GM19238 (cell line): ENCODE data around the gene FAM53A.
"Not testable (repeated sequence)": the region's sequence is repeated elsewhere in the genome, so short reads cannot be mapped to it uniquely, and the experiment has no call there.

Experiments
- DNase-seq: peaks from one replicate; pipeline ENCODE4 v3.0.0; 2011; ENCODE audit warnings: low spot score; ENCODE audit not compliant: insufficient read length

The FAM53A gene

DNA sequence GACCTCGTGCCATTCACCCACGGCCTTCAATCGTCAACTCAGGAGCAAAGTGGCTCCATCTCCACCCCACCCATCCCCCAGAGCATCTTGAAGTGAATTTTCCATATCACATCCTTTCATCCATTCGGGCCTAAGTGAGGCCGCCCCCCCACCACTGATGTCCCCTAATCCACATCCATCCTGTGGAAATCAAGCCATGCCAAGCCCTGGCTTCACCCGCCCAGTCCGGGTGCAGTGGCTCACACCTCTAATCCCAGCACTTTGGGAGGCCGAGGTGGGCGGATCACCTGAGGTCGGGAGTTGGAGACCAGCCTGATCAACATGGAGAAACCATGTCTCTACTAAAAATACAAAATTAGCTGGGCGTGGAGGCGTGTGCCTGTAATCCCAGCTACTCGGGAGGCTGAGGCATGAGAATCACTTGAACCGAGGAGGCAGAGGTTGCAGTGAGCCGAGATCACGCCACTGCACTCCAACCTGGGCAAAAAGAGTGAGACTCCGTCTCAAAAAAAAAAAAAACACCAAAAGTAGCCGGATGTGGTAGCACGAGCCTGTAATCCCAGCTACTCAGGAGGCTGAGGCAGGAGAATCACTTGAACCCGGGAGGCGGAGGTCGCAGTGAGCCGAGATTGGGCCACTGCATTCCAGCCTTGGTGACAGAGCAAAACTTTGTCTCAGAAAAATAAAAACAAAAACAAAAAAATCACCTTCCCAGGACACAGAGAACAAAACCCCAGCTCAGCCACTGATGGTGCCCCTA, 76.5 kb downstream of the FAM53A start:
- not testable (repeated sequence) for DNase-seq

DNA sequence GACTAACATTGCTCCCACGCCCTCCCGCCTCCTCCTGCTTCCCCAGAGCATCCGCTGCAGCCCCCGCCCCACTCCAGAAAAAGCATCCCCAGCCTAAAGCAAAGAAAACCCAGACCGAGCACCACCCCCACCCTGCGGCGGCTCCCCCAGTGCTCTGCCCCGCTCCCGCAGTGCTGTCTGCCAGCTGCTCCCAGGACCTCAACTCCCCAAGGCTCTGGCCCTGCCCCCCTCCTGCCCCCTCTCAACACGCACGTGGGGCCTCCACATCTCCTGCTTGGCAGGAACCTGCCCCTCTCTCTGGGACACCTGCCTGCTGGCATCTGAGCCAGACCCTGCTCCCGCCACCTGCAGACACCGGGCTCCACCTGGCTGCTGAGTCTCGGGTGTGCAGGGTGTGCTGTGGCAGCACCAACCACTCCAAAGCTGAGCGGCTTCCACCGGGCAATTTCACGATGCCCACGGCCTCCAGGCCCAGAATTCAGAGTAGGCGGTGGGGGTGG, 79.4 kb downstream of the FAM53A start:
- no peak for DNase-seq

DNA sequence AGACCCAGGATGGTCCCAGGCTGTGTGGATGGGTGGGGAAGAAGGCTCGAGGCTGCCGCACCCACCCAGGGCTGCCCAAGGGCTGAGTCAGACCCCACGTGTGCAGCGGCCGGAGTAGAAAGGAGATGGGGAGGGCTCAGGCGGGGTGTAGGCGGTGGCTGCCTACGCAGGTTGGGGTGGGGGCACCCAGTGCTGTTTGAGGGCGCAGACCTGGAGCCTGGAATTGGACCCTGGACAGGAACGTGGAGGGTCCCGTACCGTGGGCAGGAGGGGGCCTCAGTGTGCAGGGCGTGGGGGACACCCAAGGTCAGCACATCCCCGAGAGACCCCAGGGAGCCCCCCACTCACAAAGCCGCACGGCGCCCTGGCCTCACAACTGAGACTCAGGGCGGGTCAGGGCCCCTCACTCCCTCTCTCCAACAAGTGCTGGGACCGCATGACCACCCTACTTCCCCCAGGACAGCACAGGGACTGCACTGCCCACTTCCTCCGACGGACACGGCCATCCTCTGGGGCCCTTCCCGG, 79.9 kb downstream of the FAM53A start:
- no peak for DNase-seq

DNA sequence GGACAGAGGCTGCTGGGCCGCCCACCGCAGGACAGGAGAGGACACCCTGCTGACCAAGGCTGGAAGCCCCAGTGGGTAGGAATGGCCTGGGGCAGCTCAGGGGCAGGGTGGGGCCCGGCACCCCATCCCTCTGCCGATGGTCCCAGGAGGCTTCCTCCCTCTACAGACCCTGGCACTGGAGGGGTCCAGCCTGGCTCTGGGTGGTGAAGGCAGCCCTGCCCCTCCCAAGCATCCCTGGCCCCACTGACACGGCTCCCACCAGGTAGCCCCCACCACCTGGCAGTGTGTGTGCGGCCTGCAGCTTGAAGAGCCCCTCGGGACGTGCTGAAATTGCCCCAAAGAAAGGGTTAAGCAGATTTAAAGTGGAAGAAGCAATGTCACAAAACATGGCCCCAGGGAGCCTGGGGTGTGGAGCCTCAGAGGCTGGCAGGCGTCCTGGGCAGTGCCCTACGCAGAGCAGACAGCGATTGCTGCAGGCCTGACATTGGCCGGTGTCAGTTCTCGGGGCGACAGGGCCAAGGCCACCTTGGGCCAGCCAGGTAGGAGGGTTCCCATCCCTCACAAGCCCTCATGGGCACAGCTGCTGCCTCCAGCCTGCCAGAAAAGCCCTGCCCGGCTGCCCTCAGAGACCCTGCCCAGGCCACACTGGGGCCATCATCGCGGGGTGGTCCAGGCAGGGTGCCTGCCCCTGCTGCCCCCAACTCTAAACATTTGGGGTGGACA, 80.5 kb downstream of the FAM53A start:
- DNase-seq, result no peak

DNA sequence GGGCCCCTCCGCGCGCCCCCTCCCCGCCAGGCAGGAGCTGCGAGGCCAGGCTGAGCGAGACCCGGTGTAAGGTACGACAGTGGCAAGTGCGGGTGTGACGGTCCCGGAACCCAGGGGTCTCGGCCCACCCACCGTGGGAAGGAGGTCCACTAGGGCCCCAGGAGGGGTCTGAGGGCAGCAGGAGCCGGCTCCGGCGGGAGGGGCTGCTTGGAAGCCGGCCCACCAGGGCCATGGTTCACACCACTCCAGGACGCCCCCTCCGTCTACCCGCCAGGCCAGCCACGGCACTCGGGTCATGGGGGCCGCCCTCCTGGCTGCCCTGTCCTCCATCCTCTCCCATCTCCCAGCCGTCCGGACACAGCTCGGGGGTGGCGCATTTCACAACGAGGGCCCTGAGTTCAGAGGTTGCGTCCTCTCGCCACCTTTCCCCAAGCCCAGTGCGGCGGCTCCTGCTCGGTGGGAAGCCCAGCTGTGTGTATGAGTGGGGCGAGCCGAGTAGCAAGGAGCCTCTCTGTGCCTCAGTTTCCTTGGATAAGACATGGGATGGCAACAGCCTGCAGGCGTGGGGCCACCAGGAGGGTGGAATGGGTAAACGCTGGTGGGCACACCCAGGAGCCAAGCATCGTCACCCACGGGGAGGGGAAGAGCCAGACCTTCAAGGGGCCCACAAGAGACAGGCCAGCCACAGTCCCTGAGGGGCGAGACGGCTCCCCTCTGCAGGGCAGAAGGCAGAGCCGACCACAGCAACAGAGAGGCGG, 81.3 kb downstream of the FAM53A start:
- no peak for DNase-seq

DNA sequence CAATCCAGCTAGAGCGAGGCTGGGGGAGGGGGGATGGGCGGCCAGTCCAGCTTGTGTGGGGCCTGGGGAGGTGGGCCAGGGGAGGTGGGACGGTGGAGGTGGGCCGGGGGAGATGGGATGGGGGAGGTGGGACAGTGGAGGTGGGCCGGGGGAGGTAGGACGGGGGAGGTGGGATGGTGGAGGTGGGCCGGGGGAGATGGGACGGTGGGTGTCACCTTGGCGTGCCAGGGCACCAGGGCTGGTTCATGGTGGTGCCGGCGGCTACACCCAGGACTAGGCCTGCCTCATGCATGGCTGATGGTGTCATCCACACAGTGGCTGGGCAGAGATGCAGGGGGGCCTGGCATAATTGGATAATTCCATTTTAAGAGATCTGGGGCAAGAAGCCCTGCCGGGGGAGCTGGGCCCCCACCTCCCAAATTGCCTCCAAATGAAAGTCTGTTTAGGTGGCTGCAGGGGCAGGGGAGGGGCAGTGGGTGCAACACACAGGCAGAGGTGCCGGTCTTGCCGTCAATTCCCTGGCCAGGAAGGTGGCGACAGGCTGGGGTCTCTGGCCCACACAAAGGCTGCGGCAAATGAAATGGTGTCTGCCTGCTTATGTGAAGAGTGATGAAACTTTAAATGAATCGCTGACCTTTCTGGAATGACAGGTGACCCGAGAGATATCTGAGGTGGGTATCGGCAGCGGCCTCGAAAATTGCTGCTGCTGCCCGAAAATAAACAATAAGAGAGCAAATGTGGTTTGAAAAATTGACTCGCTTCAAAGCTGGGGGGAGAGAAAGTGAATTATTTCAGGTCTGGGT, 82.1 kb downstream of the FAM53A start:
- DNase-seq, result no peak

DNA sequence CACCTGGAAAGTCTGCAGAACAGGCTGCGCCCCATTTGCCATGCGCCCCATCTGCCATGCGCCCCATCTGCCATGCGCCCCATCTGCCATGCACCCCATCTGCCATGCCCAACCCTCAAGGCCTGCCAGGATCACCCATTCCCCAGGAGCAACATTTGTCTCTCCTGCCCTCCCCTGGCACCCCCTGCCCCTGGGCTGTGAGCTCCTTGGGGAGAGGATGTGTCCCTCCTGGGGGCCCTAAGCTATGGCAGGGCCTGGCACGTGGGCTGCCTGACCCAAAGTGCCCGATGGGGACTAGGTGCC, 82.6 kb downstream of the FAM53A start:
- DNase-seq, result no peak

DNA sequence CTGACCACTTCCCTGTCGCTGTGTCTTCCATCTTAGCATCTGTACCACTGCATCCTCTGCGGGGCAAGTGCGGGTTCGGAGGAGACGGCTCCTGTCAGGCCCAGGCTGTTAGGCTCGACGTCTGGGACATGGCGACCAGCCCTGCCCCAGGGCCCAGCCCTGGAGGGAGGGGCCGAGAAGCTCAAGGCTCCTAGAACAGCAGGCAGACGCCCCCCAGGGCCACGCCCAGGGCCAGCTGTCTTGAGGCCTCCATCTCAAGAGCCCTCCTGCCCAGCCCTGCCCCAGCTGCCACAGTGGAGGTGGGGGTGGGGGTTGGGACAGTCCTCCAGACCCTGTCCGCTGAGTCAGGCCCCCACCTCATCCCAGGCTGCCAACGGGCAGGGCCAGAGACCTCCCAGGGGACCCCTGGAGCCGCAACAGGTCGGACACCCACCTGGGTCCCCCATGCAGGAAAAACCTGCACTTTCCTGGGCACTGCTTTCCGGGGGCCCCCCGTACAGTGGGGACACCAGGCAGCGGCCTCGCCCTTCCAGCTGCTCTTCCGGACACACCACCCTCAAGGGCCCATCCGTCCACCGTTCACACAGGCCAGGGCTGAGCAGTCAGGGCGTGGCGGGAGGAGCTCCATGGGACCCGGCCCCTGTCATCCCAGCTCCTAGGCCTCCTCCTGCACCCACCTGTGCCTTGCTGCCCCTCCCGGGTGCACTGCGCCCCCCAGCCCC, 83.1 kb downstream of the FAM53A start:
- no peak for DNase-seq

DNA sequence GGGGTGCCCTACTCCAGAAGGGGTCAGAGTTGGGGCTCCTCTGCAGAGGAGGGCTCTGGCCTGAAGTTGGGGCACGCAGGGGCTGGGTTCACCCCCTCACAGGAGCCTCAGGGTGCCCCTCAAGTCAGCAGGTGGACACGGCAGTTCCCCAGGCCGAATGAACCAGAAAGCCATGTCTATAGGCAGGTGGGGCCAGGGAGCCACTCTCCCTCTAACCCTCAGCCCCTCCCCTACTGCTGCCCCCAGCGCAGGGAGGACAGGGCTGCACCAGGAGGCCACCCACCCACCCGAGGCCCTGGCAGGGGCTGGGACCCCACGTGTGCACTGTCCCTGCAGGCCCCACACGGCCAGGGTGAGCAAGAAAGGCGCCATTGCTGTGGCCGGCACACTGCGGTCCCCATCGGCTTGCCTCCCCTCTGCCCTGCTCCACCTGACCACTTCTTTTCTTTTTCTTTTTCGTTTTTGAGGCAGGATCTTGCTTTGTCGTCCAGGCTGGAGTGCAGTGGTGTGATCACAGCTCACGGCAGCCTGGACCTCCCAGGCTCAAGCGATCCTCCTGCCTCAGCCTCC, 83.8 kb downstream of the FAM53A start:
- no peak for DNase-seq

DNA sequence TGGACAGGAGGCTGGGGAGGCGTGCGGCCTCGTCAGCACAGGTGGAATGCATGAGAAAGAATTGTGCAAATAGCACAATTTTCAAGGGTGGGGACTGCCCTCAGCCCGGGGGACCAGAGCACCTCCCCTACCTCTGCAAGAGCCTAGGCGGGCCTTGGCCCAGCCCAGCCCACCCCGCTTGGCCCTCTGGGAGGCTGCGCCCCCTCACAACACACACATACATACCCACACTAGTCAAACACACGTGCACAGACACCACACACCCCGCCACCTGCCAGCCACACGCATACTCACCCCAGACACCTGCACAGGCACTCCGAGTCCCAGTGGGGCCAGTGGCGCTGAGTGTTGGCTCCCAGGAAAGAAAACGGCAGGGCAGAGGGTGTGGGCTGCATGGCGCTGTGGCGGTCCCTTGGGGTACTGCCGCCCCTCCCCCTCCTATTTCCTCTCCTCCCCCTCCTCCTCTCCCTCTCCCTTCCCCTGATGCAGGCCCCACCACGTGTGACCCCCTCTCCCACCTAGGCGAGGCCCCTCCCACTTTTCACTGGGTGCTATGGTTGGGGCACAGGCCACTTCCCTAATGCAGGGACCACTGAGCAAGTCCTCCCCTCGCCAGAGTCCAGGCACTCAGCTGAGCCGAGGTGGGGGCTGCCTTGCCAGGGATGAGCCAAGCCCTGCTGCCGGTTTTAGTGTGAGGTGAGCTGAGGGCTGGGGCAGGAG, 84.5 kb downstream of the FAM53A start:
- no peak for DNase-seq

DNA sequence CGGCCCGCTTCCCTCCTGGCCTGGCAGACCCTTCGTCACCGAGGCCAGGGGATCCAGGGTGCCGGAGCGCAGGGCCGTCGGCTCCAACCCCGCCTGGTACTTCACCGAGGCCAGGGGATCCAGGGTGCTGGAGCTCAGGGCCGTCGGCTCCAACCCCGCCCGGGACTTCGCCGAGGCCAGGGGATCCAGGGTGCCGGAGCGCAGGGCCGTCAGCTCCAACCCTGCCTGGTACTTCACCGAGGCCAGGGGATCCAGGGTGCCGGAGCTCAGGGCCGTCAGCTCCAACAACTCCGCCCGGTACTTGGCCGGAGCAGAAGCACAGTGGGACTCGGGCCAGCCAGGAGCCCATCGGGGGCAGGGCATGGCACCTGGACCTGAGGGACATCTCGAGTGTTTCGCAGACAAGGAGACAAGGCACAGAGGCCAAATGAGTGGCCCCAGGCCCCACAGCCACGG, 85.1 kb downstream of the FAM53A start:
- DNase-seq, result no peak

DNA sequence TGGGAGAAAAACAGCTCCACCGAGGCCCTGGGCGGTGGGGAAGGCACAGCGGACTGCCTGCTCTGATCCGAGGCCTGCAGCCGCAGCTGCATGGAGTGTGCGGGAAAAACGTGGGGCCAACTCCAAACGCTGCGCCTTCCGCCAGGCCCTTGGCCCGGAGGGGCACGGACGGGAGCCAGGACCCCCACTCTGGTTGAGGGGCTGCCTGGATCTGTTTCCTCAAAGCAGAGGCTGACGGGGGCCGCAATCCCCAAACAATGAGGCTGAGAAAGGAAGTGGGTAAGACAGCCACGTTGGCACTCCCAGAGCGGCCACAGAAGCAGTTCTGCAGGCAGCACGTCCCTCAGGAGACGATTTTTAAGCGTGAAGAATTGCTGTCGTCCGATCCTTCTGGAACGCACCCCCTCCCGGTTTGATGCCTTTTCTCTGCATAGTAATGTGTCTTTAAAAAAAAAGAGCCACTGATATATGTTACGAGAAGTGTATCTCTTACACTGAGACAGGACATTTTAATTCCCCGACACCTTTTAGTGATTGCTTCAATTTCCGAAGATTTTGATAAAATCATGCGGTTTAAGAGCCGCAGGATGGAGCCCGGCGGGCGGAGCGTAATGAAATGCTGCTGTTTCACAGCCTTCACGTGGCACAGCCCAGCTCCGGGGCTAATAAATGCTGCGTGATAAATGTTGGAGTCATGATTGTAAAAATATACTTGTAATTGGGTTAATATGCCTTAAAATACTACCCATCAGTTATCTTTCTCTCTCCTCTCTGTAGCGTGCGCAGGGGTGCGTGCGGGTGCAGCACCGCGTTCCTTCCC, 85.7 kb downstream of the FAM53A start:
- no peak for DNase-seq

DNA sequence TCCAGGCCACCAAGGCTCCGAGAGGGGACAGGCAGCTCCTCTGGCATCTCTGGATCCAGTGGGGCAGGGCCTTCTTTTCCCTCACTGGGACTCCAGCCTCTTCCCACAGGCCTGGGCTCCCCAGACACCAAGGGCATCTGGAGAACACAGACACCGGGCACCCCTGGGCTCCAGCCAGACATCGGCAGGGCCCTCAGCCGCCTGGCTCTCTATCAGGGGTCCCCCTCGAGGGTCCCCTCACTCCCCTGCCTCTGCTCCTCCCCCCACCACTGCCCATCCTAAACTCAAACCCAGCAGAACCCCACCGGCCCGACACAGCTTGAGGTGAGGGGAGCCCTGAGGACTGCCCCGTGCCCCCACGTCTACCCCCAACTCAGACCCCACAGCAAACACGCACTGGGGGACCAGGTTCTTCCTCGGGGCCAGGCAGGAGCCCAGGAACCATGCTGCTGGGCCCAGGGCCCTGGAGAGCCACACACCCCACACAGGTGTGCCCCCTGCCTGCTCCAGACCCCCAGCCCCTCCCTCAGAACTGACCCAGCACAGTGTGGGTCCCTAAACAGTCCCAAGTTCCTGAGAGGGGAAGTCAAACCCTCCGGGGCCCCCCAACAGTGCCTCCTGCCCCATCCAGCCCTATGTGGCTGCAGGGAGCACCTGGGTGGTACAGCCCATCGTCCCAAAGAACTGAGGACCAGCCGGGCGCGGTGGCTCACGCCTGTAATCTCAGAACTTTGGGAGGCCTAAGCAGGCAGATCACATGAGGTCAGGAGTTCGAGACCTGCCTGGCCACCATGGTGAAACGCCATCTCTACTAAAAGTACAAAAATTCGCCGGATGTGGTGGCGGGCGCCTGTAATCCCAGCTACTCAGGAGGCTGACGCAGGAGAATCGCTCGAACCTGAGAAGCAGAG, 86.8 kb downstream of the FAM53A start:
- no peak for DNase-seq

DNA sequence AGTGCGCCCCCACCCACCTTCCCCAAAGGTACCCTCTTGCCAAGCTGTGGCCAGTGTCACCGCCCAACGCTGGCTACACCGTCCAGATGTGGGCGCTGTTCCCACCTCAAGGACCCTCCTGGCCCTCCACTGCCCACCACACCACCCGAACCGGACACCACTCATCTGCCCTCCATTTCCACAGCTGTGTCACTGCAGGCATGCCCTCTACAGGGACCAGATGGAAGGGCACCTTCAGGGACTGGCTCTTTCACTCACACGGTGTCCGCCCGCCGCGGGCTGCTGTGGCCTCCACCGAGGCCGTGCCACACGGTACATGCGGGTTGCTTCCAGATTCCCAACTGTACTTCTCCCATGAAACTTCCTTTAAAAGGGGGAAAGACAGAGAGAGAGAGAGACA, 87.7 kb downstream of the FAM53A start:
- no peak for DNase-seq

DNA sequence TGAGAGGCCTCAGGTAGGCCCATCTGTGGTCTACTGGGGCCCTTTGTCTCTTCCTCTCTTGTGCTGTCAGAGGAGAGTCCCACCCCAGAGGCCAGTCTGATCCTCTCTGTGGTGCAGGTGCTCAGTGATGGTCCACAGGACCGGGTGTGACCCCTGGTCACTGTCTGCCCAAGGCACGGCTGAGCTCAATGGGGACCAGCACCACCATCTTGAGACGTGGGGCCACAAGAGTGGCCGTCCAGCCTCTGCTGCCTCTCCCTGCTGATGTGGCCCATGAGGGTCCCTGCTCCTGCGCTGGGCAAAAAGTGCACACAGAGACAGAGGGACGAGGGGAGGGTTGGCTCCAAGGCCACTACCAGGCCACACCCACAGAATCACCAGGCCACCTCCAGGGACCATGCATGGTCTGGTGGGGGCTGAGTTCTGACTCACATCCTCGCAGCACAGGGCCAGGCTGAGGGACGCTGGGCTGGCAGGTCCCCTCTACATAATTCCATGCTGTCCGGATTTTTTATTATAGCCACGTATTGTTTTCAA, 88.3 kb downstream of the FAM53A start:
- DNase-seq, result no peak

DNA sequence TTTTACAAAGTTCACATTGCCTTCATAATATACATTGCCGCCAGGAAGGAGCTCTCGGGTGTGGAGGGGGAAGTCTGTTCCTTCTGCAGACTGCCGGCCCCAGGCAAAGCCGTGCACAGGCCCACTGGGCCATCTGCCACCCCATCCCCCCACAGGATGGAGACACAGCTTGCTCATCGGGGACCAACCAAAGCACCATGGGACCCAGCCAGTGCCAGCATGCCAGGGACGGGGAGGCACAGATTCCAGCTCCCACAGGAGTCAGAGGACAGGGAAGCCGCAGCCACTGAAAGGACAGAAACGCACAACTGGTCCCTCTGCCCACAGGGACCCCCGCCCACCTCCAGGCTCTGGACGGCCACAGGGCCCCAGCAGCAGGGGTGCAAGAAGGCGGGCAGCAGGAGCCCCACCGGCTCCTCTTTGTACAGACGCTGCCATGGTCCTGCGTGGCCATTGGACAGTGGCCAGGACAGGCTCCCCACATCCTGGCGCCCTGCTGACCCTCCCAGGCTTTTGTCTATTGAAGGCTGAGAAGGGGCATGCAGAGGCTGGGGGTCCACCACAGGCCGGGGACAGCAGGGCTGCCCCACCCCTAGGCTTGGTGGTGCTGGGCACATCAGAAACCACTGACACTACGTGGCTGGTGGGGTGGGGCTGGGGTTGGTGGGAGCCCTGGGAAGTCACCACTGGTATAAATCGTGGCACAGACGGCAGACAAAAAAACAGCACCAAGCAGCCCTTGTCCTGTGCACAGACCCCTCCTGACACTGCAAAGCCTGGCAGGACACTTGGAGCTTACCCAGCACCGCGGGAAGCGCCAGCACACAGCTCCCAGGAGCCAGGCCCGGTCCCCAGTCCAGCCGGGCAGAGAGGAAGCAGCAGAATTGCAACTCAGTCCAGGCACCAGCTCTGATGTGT, 89.0 kb downstream of the FAM53A start:
- no peak for DNase-seq
